Measurements from ENCODE around the gene PGM2L1. TPM values are rescaled to one million over a fixed set of nuclear protein-coding genes. Genes with fewer than 3 reads are reported as not detected.

Gene PGM2L1
- total and polyA plus RNA-seq, 7 experiments from 2014 or later: 4.2 to 17.7 (median 9.1) TPM

GRCh38 chr11:74442636-74443035 is 44.4 kb upstream of the PGM2L1 start:
- Histone ChIP-seq H3K4me1 (ENCODE audit: control insufficient read depth in 2 of 2, insufficient read depth in 2 of 2, low read length in 2 of 2) (no peaks in the 10 kb centered on the region), H3K27ac (ENCODE audit: low read depth, low read length) (no peak overlapping the region), H3K9me3 (ENCODE audit: control insufficient read depth in 2 of 3, low read length in 3 of 3) (no peaks in the 10 kb centered on the region), H3K4me3 (ENCODE audit: low read length) (no peak overlapping the region), H3K36me3 (ENCODE audit: control insufficient read depth in 2 of 3, insufficient read depth in 3 of 3, low read length in 3 of 3) (no peaks in the 10 kb centered on the region), H3K27me3 (ENCODE audit: control insufficient read depth in 2 of 2, insufficient read depth in 2 of 2, low read length in 2 of 2) (no peaks in the 10 kb centered on the region)
- intact Hi-C loops (cut with micrococcal nuclease): no loop called here
- peaks cover 0 to 10% (median 0%) of the 10 kb centered on the region in 11 donors for H3K9me3 Mint-ChIP-seq
- H3K27me3 Mint-ChIP-seq: no peaks in the 10 kb centered on the region
- no peak overlapping the region for H3K27ac Mint-ChIP-seq
- CTCF ChIA-PET: interaction anchor here (0.6 to 1.6 kb wide), 2 partner anchors 12 to 14 kb away, joined by 3 to 4 read pairs; no protein-coding TSS in a partner anchor
- POLR2A ChIA-PET: no interaction called here
- H3K4me3 Mint-ChIP-seq: no peak overlapping the region
- no peak for ATAC-seq
- no peaks in the 10 kb centered on the region for H3K4me1 Mint-ChIP-seq
- H3K36me3 Mint-ChIP-seq: no peaks in the 10 kb centered on the region
- no peak for DNase-seq

GRCh38 chr11:74438681-74439080 is 40.4 kb upstream of the PGM2L1 start:
- H3K27ac Mint-ChIP-seq: no peak overlapping the region

GRCh38 chr11:74437441-74438042 is 39.3 kb upstream of the PGM2L1 start:
- intact Hi-C loops (cut with micrococcal nuclease): no loop called here
- DNase-seq: no peak
- Mint-ChIP-seq H3K27ac (no peak overlapping the region), H3K4me1 (peaks cover 0 to 3% (median 0%) of the 10 kb centered on the region in 7 donors), H3K36me3 (no peaks in the 10 kb centered on the region), H3K27me3 (peaks cover 0 to 11% (median 4%) of the 10 kb centered on the region in 5 donors), H3K4me3 (no peak overlapping the region), H3K9me3 (peaks cover 0 to 10% (median 0%) of the 10 kb centered on the region in 11 donors)
- no peak overlapping the region for H3K27ac ChIP-seq (ENCODE audit: low read depth, low read length)
- H3K36me3 ChIP-seq (ENCODE audit: control insufficient read depth in 2 of 3, insufficient read depth in 3 of 3, low read length in 3 of 3): no peaks in the 10 kb centered on the region
- ChIA-PET POLR2A (interaction anchor here (1.1 kb wide), 1 partner anchor 8 kb away, joined by 5 read pairs; no protein-coding TSS in a partner anchor), CTCF (interaction anchor here (1.5 kb wide), 1 partner anchor 12 kb away, joined by 6 read pairs; no protein-coding TSS in a partner anchor)
- H3K9me3 ChIP-seq (ENCODE audit: control insufficient read depth in 2 of 3, low read length in 3 of 3): no peaks in the 10 kb centered on the region
- no peak overlapping the region for H3K4me3 ChIP-seq (ENCODE audit: low read length)
- H3K27me3 ChIP-seq (ENCODE audit: control insufficient read depth in 2 of 2, insufficient read depth in 2 of 2, low read length in 2 of 2): no peaks in the 10 kb centered on the region
- no peaks in the 10 kb centered on the region for H3K4me1 ChIP-seq (ENCODE audit: control insufficient read depth in 2 of 2, insufficient read depth in 2 of 2, low read length in 2 of 2)
- no peak for ATAC-seq

More at GRCh38 chr11:74438681-74439080, 40.4 kb upstream of the PGM2L1 start:
- H3K27me3 Mint-ChIP-seq: peaks cover 0 to 6% (median 2%) of the 10 kb centered on the region in 5 donors
- no peak overlapping the region for H3K4me3 ChIP-seq (ENCODE audit: low read length)
- no peaks in the 10 kb centered on the region for H3K36me3 Mint-ChIP-seq
- peaks cover 0 to 2% (median 0%) of the 10 kb centered on the region in 7 donors for H3K4me1 Mint-ChIP-seq
- no peaks in the 10 kb centered on the region for H3K36me3 ChIP-seq (ENCODE audit: control insufficient read depth in 2 of 3, insufficient read depth in 3 of 3, low read length in 3 of 3)
- H3K4me1 ChIP-seq (ENCODE audit: control insufficient read depth in 2 of 2, insufficient read depth in 2 of 2, low read length in 2 of 2): no peaks in the 10 kb centered on the region
- H3K4me3 Mint-ChIP-seq: no peak overlapping the region
- H3K27me3 ChIP-seq (ENCODE audit: control insufficient read depth in 2 of 2, insufficient read depth in 2 of 2, low read length in 2 of 2): no peaks in the 10 kb centered on the region
- no peak overlapping the region for H3K27ac ChIP-seq (ENCODE audit: low read depth, low read length)
- ChIA-PET POLR2A (no interaction called here), CTCF (interaction anchor here (0.9 kb wide), 1 partner anchor 13 kb away, joined by 3 read pairs; no protein-coding TSS in a partner anchor)
- intact Hi-C loops (cut with micrococcal nuclease): no loop called here
- DNase-seq (no peak), ATAC-seq (no peak)
- peaks cover 0 to 10% (median 0%) of the 10 kb centered on the region in 11 donors for H3K9me3 Mint-ChIP-seq
- no peaks in the 10 kb centered on the region for H3K9me3 ChIP-seq (ENCODE audit: control insufficient read depth in 2 of 3, low read length in 3 of 3)

- ATAC-seq: peak; percentile 44
- intact Hi-C loops (cut with micrococcal nuclease): no loop called here
- H3K36me3 Mint-ChIP-seq: no peaks in the 10 kb centered on the region
- Histone ChIP-seq H3K4me1 (ENCODE audit: control insufficient read depth in 2 of 2, insufficient read depth in 2 of 2, low read length in 2 of 2) (no peaks in the 10 kb centered on the region), H3K4me3 (ENCODE audit: low read length) (no peak overlapping the region), H3K27me3 (ENCODE audit: control insufficient read depth in 2 of 2, insufficient read depth in 2 of 2, low read length in 2 of 2) (no peaks in the 10 kb centered on the region), H3K9me3 (ENCODE audit: control insufficient read depth in 2 of 3, low read length in 3 of 3) (no peaks in the 10 kb centered on the region), H3K36me3 (ENCODE audit: control insufficient read depth in 2 of 3, insufficient read depth in 3 of 3, low read length in 3 of 3) (no peaks in the 10 kb centered on the region), H3K27ac (ENCODE audit: low read depth, low read length) (no peak overlapping the region)
- H3K9me3 Mint-ChIP-seq: no peaks in the 10 kb centered on the region
- peaks cover 0 to 3% (median 0%) of the 10 kb centered on the region in 7 donors for H3K4me1 Mint-ChIP-seq
- H3K27me3 Mint-ChIP-seq: peaks cover 0 to 12% (median 4%) of the 10 kb centered on the region in 5 donors
- no peak overlapping the region for H3K4me3 Mint-ChIP-seq
- H3K27ac Mint-ChIP-seq: no peak overlapping the region
- DNase-seq: no peak
- ChIA-PET POLR2A (no interaction called here), CTCF (no interaction called here)
Measured at GRCh38 chr11:74434528-74434927, 36.3 kb upstream of the PGM2L1 start.

GRCh38 chr11:74429205-74429604 is 31.0 kb upstream of the PGM2L1 start:
- Mint-ChIP-seq H3K27ac (no peak overlapping the region), H3K4me3 (no peak overlapping the region), H3K4me1 (peaks cover 0 to 2% (median 0%) of the 10 kb centered on the region in 7 donors), H3K36me3 (peaks cover 0 to under 1% (median 0%) of the 10 kb centered on the region in 5 donors), H3K9me3 (peaks cover 0 to 23% (median 6%) of the 10 kb centered on the region in 11 donors), H3K27me3 (peaks cover 0 to 6% (median 4%) of the 10 kb centered on the region in 5 donors)
- Histone ChIP-seq H3K27ac (ENCODE audit: low read depth, low read length) (no peak overlapping the region), H3K27me3 (ENCODE audit: control insufficient read depth in 2 of 2, insufficient read depth in 2 of 2, low read length in 2 of 2) (no peaks in the 10 kb centered on the region), H3K36me3 (ENCODE audit: control insufficient read depth in 2 of 3, insufficient read depth in 3 of 3, low read length in 3 of 3) (no peaks in the 10 kb centered on the region), H3K9me3 (ENCODE audit: control insufficient read depth in 2 of 3, low read length in 3 of 3) (no peaks in the 10 kb centered on the region), H3K4me3 (ENCODE audit: low read length) (no peak overlapping the region), H3K4me1 (ENCODE audit: control insufficient read depth in 2 of 2, insufficient read depth in 2 of 2, low read length in 2 of 2) (no peaks in the 10 kb centered on the region)
- ChIA-PET CTCF (interaction anchor here (0.6 kb wide), 1 partner anchor 135 kb away, joined by 3 read pairs; no protein-coding TSS in a partner anchor), POLR2A (interaction anchor here (0.6 kb wide), 1 partner anchor 22 kb away, joined by 3 read pairs; no protein-coding TSS in a partner anchor)
- DNase-seq (no peak), ATAC-seq (no peak)
- intact Hi-C loops (cut with micrococcal nuclease): no loop called here

- DNase-seq: no peak
- H3K9me3 Mint-ChIP-seq: peaks cover 0 to 26% (median 8%) of the 10 kb centered on the region in 11 donors
- ATAC-seq: no peak
- Histone ChIP-seq H3K27me3 (ENCODE audit: control insufficient read depth in 2 of 2, insufficient read depth in 2 of 2, low read length in 2 of 2) (no peaks in the 10 kb centered on the region), H3K36me3 (ENCODE audit: control insufficient read depth in 2 of 3, insufficient read depth in 3 of 3, low read length in 3 of 3) (no peaks in the 10 kb centered on the region), H3K9me3 (ENCODE audit: control insufficient read depth in 2 of 3, low read length in 3 of 3) (no peaks in the 10 kb centered on the region), H3K4me3 (ENCODE audit: low read length) (no peak overlapping the region), H3K27ac (ENCODE audit: low read depth, low read length) (no peak overlapping the region), H3K4me1 (ENCODE audit: control insufficient read depth in 2 of 2, insufficient read depth in 2 of 2, low read length in 2 of 2) (no peaks in the 10 kb centered on the region)
- H3K4me1 Mint-ChIP-seq: no peaks in the 10 kb centered on the region
- CTCF ChIA-PET: interaction anchor here (1.2 kb wide), 1 partner anchor 15 kb away, joined by 3 read pairs; no protein-coding TSS in a partner anchor
- intact Hi-C loops (cut with micrococcal nuclease): no loop called here
- H3K4me3 Mint-ChIP-seq: no peak overlapping the region
- H3K36me3 Mint-ChIP-seq: peaks cover 0 to 3% (median 0%) of the 10 kb centered on the region in 5 donors
- POLR2A ChIA-PET: interaction anchor here (0.7 kb wide), 1 partner anchor 1715 kb away, joined by 3 read pairs; no protein-coding TSS in a partner anchor
- no peaks in the 10 kb centered on the region for H3K27me3 Mint-ChIP-seq
- no peak overlapping the region for H3K27ac Mint-ChIP-seq
Measured at GRCh38 chr11:74427384-74427886, 29.2 kb upstream of the PGM2L1 start.
